DND-41 (cell line): ENCODE measurements around the gene RALGPS1.

Experiments used
- ATAC-seq: fragments of 200-7000 bp; cut with Tn5 transposase; 3 replicates; pipeline ENCODE4 v1.9.1; 2021; ENCODE audit warnings: low read depth; ENCODE audit not compliant: insufficient read depth
- DNase-seq: peaks from one replicate; pipeline ENCODE4 v3.0.0-alpha.2; 2020
- H2AFZ ChIP-seq: 2 replicates; pipeline ENCODE4 v1.6.0; 2012; ENCODE audit warnings: low read depth, low read length
- H3K27ac ChIP-seq: 2 replicates; pipeline ENCODE4 v1.5.1; 2012; ENCODE audit warnings: low read length, inconsistent platforms
- H3K27me3 ChIP-seq: fragments of 200-600 bp; sonication (generic); 2 replicates; pipeline ENCODE4 v1.6.0; 2012; ENCODE audit warnings: low read length, mild to moderate bottlenecking, inconsistent platforms; ENCODE audit not compliant: insufficient read depth, poor library complexity
- H3K36me3 ChIP-seq: 2 replicates; pipeline ENCODE4 v1.5.1; 2012; ENCODE audit warnings: low read length, inconsistent platforms; ENCODE audit not compliant: insufficient read depth
- H3K4me1 ChIP-seq: 2 replicates; pipeline ENCODE4 v1.5.1; 2012; ENCODE audit warnings: mild to moderate bottlenecking, low read length; ENCODE audit not compliant: insufficient read depth
- H3K4me2 ChIP-seq: 2 replicates; pipeline ENCODE4 v1.6.0; 2012; ENCODE audit warnings: mild to moderate bottlenecking, moderate library complexity, low read length, inconsistent platforms; ENCODE audit not compliant: insufficient read depth
- H3K4me3 ChIP-seq, 2 experiments: fragments of 200-600 bp in 1 of 2; shearing (Covaris generic) in 1 of 2; 2 replicates each; pipeline ENCODE4 v1.5.1; 2012 to 2016; ENCODE audit warnings: inconsistent platforms in 2 of 2, low read length in 2 of 2, mild to moderate bottlenecking in 2 of 2, low read depth in 1 of 2, moderate library complexity in 1 of 2
- H3K79me2 ChIP-seq: 2 replicates; pipeline ENCODE4 v1.6.0; 2012; ENCODE audit warnings: low read length, inconsistent platforms; ENCODE audit not compliant: insufficient read depth
- H3K9ac ChIP-seq: 2 replicates; pipeline ENCODE4 v1.6.0; 2012; ENCODE audit warnings: low read depth, mild to moderate bottlenecking, inconsistent platforms, low read length, moderate library complexity
- H3K9me3 ChIP-seq: 2 replicates; pipeline ENCODE4 v1.5.1; 2012; ENCODE audit warnings: low read length, moderate library complexity, mild to moderate bottlenecking, inconsistent platforms; ENCODE audit not compliant: insufficient read depth, severe bottlenecking
- H4K20me1 ChIP-seq: 2 replicates; pipeline ENCODE4 v1.6.0; 2012; ENCODE audit warnings: low read length; ENCODE audit not compliant: insufficient read depth
- CTCF ChIP-seq: IDR thresholded peaks from 2 replicates; pipeline ENCODE4 v1.5.1; 2012; ENCODE audit warnings: borderline replicate concordance, low read length, moderate library complexity, mild to moderate bottlenecking; ENCODE audit not compliant: poor library complexity, severe bottlenecking; ENCODE audit errors: extremely low read depth
- EZH2 ChIP-seq: IDR thresholded peaks from 3 replicates; pipeline ENCODE4 v1.6.1; 2012; ENCODE audit warnings: borderline replicate concordance, low read depth, mild to moderate bottlenecking, moderate library complexity, low read length, inconsistent platforms; ENCODE audit not compliant: severe bottlenecking

Gene RALGPS1

DNA sequence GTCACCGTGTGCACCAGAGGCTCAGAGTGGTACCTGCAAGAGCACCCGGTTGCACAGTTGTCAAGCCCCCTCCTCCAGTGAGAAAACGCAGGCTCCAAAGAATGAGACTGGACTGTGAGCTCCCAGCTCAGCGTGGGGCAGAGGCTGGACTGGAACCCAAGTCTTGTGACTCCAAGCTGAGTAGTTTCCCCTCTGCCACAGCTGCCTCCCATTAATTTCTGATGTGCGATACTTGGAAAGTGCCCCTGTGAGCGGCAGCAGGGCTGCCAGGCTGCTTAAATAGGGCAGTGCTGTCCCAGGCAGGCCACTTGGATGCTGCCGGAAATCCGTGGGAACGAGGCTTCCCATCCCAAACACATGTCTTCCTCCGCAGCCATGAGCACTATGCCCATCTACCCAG lies 270.1 kb downstream of the RALGPS1 start:
- H3K79me2 ChIP-seq = no peaks in the 10 kb centered on the region
- H4K20me1 ChIP-seq = peaks cover 8% of the 10 kb centered on the region
- no peak overlapping the region for H3K4me3 ChIP-seq
- no peaks in the 10 kb centered on the region for H3K36me3 ChIP-seq
- H3K4me2 ChIP-seq = no peak overlapping the region
- H3K27me3 ChIP-seq = peaks cover 5% of the 10 kb centered on the region
- no peak overlapping the region for H2AFZ ChIP-seq
- no peak overlapping the region for H3K27ac ChIP-seq
- H3K4me1 ChIP-seq = no peaks in the 10 kb centered on the region
- no peaks in the 10 kb centered on the region for H3K9me3 ChIP-seq
- no peak for TF ChIP-seq EZH2
- TF ChIP-seq CTCF = no peak
- H3K9ac ChIP-seq = no peak overlapping the region
- DNase-seq = no peak
- ATAC-seq = no peak

DNA sequence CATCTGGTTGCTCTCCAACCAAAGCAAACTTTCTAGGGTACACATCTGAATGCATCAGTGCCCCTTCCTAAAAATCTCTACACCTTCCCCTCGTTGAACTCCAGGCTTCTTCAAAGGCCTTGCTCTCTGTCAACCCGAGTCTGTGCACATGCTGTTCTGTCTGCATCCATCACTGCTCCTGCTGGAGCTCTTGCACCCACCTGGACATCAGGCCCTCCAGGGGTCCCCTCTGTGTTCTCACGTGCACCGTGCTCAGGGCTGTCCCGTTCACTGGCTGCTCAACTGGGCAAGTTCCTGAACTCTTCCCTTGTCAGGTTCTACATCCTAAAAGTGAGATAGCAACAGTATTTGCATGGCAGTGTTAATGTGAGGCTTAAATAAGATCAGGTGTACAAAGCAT lies 270.6 kb downstream of the RALGPS1 start:
- TF ChIP-seq EZH2 (no peak), CTCF (no peak)
- Histone ChIP-seq H3K4me3 (no peak overlapping the region), H3K27ac (no peak overlapping the region), H3K4me2 (no peak overlapping the region), H3K9me3 (no peaks in the 10 kb centered on the region), H4K20me1 (peaks cover 8% of the 10 kb centered on the region), H3K79me2 (no peaks in the 10 kb centered on the region), H3K9ac (no peak overlapping the region), H3K27me3 (peaks cover 4% of the 10 kb centered on the region), H2AFZ (no peak overlapping the region), H3K36me3 (no peaks in the 10 kb centered on the region), H3K4me1 (no peaks in the 10 kb centered on the region)
- DNase-seq (no peak), ATAC-seq (no peak)

DNA sequence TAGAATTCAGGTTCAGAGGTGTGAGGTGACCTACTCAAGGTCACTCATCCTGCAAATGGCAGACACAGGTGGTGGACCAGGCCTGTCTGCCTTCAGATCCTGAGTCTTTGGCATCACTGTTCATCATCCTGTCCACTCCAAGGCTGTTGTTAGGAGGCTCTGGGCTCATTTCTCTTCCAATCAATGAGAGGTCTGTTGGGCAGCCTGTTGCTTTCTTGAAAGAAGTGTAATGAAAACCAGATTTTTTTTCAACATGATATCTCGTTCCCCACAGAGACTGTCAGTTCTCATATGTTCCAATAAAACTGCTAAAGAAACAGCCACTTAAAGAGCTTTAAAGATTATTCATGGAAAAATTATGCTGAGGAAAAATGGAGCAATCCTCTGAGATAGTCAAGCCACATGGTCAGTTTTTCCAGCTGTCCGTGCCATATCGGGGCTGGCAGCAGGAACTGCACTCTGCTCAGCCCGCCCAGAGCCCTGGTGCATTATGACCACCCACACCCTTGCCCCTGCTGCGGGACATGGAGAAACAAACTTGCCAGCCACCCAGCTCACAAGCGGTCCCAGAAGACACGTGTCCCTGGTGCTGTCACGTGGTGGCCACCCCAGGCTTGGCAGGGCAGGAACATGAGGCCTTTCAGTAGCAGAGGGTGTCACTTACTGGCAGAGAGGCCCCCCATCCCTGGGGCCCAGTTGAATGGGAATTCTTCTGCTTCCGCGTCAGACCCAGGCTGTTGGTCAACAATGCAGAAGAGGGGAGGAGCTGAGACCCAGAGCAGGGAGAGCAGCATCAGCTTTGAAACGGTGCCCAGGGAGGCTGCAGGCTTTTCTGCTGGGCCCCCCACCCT lies 271.6 kb downstream of the RALGPS1 start:
- ATAC-seq (no peak), DNase-seq (no peak)
- no peak overlapping the region for H2AFZ ChIP-seq
- no peaks in the 10 kb centered on the region for H3K27me3 ChIP-seq
- H3K4me1 ChIP-seq = no peaks in the 10 kb centered on the region
- H3K27ac ChIP-seq = no peak overlapping the region
- H3K9ac ChIP-seq = no peak overlapping the region
- no peaks in the 10 kb centered on the region for H3K9me3 ChIP-seq
- H3K79me2 ChIP-seq = no peaks in the 10 kb centered on the region
- H3K4me3 ChIP-seq = no peak overlapping the region
- H3K36me3 ChIP-seq = no peaks in the 10 kb centered on the region
- peaks cover 8% of the 10 kb centered on the region for H4K20me1 ChIP-seq
- H3K4me2 ChIP-seq = no peak overlapping the region
- TF ChIP-seq EZH2 = no peak
- TF ChIP-seq CTCF = no peak
